Stimulated activated CD4-positive, alpha-beta T cell treated with anti-CD3 and anti-CD28 coated beads, Interleukin-12 subunit alpha, Interleukin-12 subunit beta, amount 100 ng/mL, for 48 hours (primary cell): Measurements from ENCODE around the gene PPP3CA.

Experiments used
- DNase-seq, 3 donors: peaks; one replicate each; pipeline ENCODE4 v3.0.0-alpha.2; 2020; ENCODE audit warnings: low read depth in 2 of 3, low spot score in 1 of 3

Gene PPP3CA

DNA sequence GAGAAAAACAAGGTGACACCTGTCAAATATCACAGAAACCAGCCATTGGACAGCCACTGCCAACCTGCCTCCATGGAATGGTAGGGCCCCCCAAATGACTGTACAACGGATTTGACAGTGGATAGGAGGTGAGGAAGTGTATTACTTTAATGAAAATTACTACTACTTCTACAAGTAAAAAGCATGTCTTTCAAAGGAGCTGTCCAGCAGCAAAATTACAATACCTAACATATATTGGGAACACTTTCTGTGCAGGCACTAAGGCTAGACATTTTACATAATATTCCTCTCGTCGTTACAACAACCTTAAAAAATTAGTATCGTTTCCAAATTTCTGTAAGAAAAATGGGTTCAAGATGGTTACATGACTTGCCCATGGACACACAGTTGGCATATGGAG, 14.9 kb downstream of the PPP3CA start:
- no peak for DNase-seq

DNA sequence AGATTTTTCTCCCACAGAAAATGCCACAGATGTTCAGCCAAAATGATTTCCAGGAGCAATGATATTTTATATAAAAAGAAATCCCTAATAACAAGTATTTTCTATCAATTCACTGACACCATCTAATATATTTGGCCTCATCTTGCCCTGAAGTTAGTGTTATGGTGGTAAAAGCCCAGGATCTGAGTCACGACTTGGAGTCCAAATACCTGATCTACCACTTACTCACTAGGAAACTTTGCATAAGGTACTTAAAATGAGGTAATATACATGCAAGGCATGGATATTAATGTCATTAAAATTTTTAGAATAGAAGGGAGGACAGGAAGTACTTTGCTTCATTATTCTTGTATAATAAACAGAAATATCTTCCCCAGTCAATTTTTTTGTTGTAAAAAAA, 16.3 kb downstream of the PPP3CA start:
- DNase-seq = no peak

DNA sequence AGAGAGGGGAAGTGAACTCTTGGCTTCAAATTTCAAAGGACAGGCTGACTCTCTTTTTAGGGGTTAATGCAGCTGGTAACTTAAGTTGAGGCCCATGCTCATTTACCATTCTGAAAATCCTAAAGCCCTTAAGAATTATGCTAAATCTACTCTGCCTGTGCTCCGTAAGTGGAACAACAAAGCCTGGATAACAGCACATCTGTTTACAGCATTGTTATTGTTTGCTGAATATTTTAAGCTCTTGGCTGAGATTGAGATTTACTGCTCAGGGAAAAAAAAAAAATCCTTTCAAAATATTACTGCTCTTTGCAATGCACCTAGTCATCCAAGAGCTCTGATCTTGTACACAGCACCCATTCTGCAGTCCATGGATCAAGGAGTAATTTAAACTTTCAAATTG, 17.7 kb downstream of the PPP3CA start:
- no peak for DNase-seq

DNA sequence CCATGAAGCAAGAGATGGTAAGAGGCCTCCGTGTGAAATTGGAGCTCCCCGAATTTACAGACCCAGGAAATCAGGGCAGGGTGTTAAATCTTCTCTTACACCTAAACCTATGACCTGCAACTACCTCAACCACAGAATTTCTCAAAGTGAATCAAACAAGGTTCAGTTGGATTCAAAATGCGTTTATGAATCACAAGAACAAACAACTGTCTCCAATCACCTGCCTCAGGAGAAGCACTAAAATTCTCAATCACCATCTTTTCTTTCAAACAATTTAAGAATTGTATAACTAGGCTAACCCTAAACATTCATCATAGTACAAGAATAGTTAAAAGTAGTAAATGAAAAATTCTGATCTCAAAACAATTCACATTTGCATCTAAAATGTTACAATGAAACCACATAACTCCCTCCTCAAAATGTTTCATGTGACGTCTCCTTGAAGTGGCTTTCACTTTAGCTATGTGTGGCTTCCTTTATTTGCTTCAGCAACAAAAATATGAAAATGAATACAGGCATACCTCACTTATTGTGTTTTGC, 19.2 kb downstream of the PPP3CA start:
- DNase-seq = no peak

DNA sequence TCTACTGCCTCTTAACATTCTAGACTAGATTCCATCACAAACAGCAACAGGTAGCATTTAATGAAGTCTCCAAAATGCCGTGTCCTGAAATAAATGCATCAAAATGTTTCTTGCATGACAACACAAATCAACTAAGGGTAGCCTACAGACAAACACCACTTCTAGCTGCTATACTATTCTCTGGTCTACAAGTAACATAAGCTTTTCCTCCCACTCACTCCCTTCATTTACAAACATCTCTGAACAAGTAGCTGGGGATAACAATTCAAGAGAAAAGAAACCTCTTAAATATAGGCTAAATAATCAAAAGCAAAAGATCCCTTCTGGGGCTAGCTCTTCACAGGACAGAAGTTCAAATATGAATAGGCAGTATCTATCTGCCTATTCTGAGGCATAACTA, 20.8 kb downstream of the PPP3CA start:
- DNase-seq = no peak

DNA sequence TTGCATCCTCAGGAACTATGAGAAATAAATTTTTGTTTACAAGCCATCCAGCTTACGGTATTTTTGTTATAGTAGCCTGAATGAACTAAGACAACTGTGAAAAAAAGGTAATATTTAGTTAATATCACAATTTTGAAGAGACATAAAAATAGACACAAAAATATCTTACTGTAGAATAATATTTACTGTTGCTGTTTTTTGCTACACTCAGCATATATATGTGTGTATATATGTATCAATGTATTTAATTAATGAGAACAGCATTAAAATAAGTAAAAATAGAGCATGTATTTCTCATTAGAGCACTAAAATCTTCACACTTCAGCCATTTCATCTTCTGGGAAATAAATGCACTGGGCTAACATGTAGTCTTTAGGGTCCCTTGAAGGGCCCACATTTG, 24.6 kb downstream of the PPP3CA start:
- no peak for DNase-seq

DNA sequence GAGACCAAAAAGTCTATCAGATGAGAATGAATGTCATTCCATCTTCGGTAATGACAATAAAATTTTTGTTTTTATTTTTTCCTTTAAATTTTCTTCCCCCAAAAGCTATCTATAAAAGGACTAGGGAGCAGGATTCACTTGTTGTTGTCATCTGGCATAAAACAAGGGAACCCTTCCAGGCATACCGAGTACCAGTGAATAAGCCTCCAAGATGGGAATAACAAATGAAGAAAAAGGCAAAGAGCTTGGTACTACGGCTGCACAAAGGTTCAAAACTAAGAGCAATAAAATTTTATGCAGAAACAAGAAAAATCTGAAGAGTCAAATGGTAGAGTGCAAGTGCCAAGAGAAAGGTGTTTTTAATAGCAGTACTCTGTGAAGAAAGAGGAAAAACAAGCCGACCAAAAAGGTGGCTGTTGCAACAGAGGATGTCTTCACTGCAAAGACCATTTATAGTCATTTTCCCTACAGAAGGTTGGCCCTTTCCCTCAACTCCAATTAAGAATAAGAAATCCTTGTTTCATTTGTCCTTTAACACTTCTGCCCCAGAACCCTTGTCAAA, 25.8 kb downstream of the PPP3CA start:
- no peak for DNase-seq

DNA sequence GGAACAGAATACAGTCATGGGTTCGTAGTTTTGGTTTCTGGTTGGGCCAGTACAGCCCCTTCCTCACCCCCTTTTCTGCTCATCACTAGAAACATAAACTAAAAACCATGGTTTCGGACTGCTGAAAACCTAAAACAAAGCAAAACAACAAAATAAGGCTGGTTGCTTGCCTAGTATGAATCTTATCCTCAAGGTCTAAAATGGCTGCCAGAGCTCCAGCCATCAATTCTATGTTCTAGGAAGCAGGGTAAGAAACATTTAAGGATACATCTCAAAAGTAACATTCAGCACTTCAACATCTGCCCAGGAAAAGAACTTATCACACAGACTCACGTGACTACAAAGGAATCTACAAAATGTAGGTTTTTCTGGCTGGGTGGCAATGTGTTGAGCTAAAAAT, 31.5 kb downstream of the PPP3CA start:
- DNase-seq = no peak

DNA sequence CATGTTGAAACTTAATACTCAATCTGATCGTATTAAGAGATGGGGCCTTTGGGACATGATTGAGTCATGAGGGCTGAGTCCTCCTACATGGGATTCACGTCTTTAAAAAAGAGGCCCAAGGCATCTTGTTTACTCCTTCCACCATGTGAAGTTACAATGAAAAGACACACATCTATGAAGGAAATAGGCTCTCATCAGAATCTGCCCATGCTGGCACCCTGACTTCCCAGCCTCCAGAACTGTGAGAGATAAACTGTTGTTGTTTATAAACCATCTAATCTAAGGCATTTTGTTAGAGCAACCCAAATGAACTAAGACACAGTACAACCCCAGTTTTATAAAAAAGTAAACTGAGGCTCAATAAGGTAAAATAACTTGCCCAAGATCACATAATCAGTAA, 32.3 kb downstream of the PPP3CA start:
- no peak for DNase-seq

DNA sequence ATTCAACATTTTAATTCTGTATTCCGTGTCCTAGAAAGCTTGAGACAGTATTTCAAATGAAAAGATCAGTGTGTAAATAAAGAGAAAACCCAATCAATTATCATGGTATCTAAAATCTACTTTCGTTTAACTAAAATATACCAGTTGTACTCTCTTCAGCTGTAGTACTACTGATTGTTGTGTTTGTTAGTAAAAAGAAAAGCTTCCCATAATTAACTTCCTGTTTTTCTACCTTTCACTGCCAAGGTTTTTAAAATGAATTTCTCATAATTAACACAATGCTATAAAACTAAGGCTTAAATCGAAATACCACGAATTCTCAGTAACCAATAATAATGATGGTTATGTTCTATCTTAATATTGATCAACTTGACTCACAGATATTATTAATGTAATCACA, 37.4 kb downstream of the PPP3CA start:
- DNase-seq = no peak

DNA sequence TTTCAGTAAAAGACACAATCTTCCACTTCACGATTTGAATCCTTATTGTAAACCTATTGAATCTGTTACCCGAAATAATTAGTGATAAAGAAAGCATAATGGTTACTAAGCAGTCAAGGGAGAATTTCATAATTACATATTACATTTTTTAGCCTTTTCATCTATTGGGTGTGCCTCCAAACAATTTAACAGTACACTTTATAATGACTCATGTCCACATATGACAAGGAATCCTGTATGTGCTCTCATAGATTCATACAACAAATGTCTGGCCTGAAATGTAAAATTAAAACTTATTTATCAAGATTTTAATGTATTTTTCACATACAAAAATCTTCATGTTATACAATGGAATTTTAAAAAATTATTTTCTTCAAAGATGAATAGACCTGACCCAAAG, 39.4 kb downstream of the PPP3CA start:
- no peak for DNase-seq

DNA sequence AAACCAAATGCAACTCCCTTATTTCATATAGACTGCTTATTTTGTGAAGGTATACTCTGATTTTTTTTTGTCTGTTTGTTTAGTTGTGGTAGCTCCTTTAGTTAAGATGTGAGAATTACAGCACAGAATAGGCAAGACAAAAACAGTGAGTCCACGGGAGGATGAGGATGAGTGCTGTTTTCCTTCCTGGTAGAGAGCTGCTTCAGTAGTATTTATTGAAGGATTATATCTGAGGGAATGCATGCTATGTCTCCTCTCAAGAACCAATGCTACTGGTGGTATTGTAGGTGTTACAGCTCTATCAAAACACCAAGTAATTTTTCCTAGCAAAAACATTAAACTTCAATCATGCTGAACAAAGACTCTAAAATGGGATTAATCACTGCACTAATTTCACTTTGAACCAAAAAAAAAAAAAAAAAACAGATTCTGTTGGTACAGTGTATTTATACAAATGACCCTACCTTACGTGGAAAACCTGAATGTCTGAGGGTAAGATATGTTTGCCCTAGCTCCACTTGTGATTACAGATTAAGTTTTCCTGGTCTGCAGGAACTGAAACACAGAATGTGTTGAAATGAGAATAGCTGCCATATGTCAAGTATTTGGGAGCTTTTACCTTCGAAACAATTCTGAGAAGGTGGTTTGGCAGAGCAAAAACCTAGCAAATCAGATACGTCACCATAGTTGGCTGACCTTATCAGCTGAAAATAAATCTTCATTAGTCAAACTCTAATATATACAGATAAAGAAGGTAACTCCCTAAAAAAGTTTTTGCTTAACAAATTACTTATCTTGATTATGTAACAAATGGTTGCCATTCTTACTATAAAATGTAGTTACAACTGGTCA, 40.3 kb downstream of the PPP3CA start:
- no peak for DNase-seq

DNA sequence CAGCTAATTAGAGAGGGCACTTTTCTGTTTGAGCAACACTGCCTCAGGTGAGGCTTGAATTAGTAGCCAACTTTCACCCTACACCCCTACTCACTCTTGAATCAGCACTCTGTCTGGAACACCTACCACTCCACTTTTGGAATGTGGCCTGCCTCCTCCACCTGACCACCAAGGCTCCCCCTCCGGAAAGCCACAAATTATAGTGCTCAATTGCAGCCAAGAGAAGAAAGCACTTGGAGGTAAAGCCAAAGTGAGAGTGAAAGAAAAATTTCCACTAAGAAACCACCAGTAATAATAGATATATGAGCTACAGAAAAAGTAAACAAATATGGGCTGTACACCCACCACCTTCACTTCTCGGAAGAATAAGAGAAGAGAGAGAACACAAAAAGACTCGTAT, 41.1 kb downstream of the PPP3CA start:
- DNase-seq = no peak

DNA sequence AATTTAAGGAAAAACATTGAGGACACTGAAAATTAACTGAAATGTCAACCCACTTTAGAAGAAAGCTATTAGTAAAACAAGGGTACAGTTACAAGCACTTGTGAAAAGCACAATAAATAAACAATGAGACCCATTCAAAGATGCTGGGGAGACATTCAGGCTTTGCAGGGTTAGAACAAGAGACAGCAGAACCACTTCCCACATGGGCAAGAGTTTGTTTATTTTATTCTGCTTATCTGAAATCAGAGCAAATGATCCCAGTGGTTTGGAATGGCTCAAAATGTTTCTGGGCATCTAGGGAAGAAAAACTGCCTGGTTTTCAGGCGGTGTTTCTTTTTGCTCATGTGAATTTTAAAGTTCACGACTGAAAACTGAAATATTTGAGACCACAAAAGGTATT, 42.4 kb downstream of the PPP3CA start:
- DNase-seq = no peak

DNA sequence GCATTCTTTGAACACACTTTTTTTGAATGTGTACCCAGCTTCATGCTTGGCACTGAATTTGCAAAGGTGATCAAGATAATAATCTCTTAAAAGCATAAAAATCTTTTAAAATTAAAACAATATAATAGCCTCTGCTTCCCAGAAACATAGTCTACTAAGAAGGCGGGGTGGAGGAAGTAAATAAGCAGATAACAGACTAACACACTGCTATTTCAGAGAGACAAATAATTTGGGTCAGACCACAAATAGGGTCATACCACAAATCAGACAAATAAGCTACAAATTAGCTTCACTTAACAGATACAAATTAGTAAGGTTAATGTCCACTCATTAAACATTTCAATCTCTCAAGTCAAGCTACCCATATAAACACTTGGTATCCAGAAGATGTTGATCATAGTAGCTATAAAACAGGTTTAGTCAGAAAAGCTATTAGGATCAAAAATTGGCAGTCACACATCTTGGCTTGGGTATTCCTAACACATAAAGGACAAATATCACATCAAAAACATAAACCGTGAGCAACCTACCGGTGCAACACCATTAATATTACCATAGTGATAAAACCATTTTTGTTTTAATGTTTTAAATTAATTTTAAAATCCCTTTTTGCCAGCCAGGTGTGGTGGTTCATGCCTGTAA, 47.3 kb downstream of the PPP3CA start:
- DNase-seq = no peak

DNA sequence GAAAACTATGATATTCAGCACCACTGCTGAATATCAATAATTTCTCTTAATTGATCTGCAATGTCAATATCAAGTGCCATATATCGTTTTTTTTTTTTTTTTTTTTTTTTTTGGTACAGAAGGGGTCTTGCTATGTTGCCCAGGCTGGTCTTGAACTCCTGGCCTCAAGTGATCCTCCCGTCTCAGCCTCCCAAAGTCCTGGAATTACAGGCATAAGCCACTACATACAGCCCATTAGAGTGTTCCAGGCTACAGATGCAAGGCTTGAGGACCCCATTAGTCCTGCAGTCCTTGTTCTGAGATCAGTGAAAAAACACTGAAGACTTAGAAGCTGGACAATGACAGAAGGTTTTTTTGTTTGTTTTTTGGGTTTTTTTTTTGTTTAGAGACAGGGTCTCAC, 48.3 kb downstream of the PPP3CA start:
- DNase-seq = no peak

DNA sequence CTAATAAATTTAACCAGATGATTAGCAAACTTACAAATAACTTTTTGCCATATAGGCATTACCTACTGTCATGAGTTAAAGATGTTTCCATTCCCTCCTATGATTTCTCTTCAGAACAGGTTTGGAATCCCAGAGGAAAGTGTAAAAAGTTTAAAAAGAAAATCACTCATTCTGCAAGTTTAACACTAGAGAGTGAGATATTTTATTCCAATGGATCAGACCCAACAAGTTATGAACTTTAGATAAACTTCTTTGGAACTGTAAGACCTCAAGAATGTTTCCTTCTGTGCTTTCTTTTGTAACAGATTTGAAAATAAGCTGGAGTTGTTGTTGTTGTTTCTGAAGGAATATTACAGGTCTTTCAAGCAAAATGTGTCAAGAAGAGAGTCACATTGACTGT, 51.6 kb downstream of the PPP3CA start:
- no peak for DNase-seq

DNA sequence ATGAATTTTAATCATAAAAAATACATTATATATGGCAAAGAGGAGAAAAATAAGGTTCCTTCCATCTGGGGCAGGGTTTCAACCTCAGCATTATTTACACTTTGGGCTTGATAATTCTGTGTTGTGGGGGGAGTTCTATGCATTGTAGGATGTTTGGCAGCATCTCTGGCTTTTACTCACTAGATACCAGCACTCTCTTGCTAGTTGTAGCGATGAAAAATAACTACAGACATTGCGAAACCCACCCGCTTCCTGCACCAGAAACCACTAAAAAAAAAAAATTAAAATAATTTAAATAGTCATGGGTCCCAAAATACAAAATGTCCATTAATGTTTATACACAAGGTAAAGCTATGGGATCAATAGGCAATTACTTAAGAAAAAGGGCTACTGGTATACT, 52.7 kb downstream of the PPP3CA start:
- DNase-seq = no peak

DNA sequence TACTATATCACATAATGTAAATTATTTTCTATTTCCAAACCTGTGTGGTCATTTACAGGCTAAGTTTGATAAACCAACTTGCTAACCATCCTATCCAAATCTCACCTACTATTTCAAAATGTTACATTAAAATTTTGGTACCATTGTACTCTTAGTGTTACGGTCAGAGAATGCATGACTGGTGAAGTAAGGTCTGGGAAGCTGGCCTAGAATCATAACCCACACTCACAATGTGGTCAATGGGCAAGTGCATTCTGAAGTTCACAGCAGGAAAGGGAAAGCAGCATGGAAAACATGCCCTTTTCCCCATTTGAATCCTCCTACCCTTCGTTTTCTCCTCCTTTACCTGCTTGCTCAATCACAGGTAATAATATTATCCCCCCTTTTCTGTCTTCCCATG, 54.4 kb downstream of the PPP3CA start:
- no peak for DNase-seq

DNA sequence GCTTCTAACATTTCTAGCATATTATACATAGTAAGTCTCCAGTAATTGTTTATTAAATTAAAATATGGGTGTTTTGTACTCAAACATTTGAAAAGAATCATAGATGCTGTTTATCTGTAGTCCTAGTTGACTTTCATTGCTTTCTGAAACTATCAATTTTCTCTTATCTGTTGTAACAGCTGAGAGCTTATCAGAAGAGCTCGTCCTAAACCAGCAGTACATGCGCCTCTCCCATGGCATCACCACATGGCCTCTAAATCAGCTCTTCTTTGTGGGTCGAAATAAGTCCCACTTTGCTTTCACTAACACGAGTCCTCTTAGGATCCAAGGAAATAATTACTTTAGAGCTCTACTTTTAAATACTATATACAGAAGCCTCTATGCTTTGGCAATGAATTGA, 55.1 kb downstream of the PPP3CA start:
- DNase-seq = no peak

DNA sequence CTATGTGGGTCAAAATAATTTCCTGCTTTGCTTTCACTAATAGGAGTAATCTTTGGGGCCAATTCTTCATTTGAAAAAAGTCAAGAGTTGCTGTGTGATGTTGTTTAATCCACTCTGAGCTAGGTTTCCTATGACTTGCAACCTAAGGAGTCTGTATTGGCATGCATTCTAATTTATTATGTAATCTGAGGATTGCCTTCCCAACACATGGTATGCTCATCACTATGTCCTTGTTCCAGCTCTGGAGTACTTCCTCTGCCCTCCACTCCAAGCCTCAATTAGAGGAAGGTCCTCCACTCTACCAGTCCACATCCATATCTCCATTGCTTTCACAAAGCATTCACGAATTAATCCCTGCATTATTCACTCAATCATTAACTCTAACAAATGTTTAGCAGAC, 56.1 kb downstream of the PPP3CA start:
- no peak for DNase-seq

DNA sequence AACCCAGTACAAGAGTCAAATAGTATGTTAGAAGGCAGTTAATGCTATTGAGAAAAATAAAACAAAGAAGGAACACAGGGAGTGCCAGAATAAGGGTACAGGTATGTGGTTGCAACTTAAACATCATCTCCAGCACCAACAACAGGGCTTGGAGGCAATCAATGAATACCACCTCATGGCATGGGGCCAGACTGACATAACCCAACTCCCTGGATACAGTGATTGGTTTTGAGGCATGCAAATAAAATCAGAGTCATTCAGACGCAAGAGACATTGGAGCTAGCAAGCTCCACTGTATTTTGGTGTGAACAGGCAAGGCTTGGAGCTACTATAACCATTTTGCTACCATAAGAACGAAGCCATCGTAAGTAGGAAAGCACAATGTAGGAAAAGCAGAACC, 56.7 kb downstream of the PPP3CA start:
- no peak for DNase-seq
